Measurements from ENCODE around the gene CD79B. TPM values are rescaled to one million over a fixed set of nuclear protein-coding genes. Genes with fewer than 3 reads are reported as not detected.

The CD79B gene
- polyA plus RNA-seq, 1 donor (not counting 4 experiments of a cell fraction or from before 2014, with no cell fraction given), result 0.07 TPM

GRCh38 chr17:63966646-63967264, 34.6 kb upstream of the CD79B start:
- FAIRE-seq, result no peak
- no peak overlapping the region for H2AFZ ChIP-seq (ENCODE audit: control insufficient read depth, low read length)

GRCh38 chr17:63963123-63963522, 31.0 kb upstream of the CD79B start:
- H2AFZ ChIP-seq (ENCODE audit: control insufficient read depth, low read length), result no peak overlapping the region
- FAIRE-seq, result no peak

More at GRCh38 chr17:63966646-63967264, 34.6 kb upstream of the CD79B start:
- DNase-seq (ENCODE audit: low read depth, low spot score), result no peak
- Histone ChIP-seq H3K9me1 (ENCODE audit: control insufficient read depth, extremely low read depth, insufficient read depth, low read length) (no peaks in the 10 kb centered on the region), H3K9me3 (ENCODE audit: control insufficient read depth, low read depth, low read length) (no peaks in the 10 kb centered on the region), H3K9ac (ENCODE audit: control insufficient read depth, extremely low read depth, insufficient read depth, low read length) (no peak overlapping the region), H3K4me3 (ENCODE audit: control insufficient read depth in 2 of 3, extremely low read depth in 1 of 3, insufficient read depth in 2 of 3, low read depth in 1 of 3, low read length in 3 of 3) (no peak overlapping the region), H3K27me3 (ENCODE audit: control insufficient read depth, extremely low read depth, insufficient read depth, low read length) (no peaks in the 10 kb centered on the region), H3K79me2 (ENCODE audit: control insufficient read depth, insufficient read depth, low read length) (no peaks in the 10 kb centered on the region), H3K27ac (ENCODE audit: control insufficient read depth, insufficient read depth, low read length) (no peak overlapping the region), H3K4me1 (ENCODE audit: control insufficient read depth, extremely low read depth, insufficient read depth, low read length) (no peaks in the 10 kb centered on the region), H4K20me1 (ENCODE audit: control insufficient read depth, extremely low read depth, insufficient read depth, low read length) (no peaks in the 10 kb centered on the region), H3K36me3 (ENCODE audit: control insufficient read depth in 2 of 2, extremely low read depth in 1 of 2, insufficient read depth in 2 of 2, low read length in 2 of 2) (no peaks in the 10 kb centered on the region), H3K4me2 (ENCODE audit: control insufficient read depth, extremely low read depth, insufficient read depth, low read depth, low read length) (no peak overlapping the region)
- no peak for TF ChIP-seq EZH2 (IDR thresholded peaks at IDR 0.05; ENCODE audit: low read length)
- no peak for TF ChIP-seq CTCF (optimal IDR thresholded peaks at IDR 0.05 in 1 of 3, IDR thresholded peaks at IDR 0.05 in 1 of 3, conservative IDR thresholded peaks at IDR 0.05 in 1 of 3; ENCODE audit: extremely low read depth in 1 of 3, insufficient read depth in 2 of 3, low read length in 3 of 3)
- dilution Hi-C loops (cut with MboI; ENCODE audit: extremely low pct_ligation_motif_present, low sequenced_read_pairs), result no loop called here

More at GRCh38 chr17:63963123-63963522, 31.0 kb upstream of the CD79B start:
- H3K27me3 ChIP-seq (ENCODE audit: control insufficient read depth, extremely low read depth, insufficient read depth, low read length), result peaks cover 10% of the 10 kb centered on the region
- H3K4me3 ChIP-seq (ENCODE audit: control insufficient read depth in 2 of 3, extremely low read depth in 1 of 3, insufficient read depth in 2 of 3, low read depth in 1 of 3, low read length in 3 of 3), result no peak overlapping the region
- no peaks in the 10 kb centered on the region for H3K9me3 ChIP-seq (ENCODE audit: control insufficient read depth, low read depth, low read length)
- DNase-seq (ENCODE audit: low read depth, low spot score), result no peak
- no peaks in the 10 kb centered on the region for H3K9me1 ChIP-seq (ENCODE audit: control insufficient read depth, extremely low read depth, insufficient read depth, low read length)
- no peak overlapping the region for H3K4me2 ChIP-seq (ENCODE audit: control insufficient read depth, extremely low read depth, insufficient read depth, low read depth, low read length)
- no peaks in the 10 kb centered on the region for H4K20me1 ChIP-seq (ENCODE audit: control insufficient read depth, extremely low read depth, insufficient read depth, low read length)
- H3K4me1 ChIP-seq (ENCODE audit: control insufficient read depth, extremely low read depth, insufficient read depth, low read length), result peaks cover 2% of the 10 kb centered on the region
- no peak overlapping the region for H3K27ac ChIP-seq (ENCODE audit: control insufficient read depth, insufficient read depth, low read length)
- dilution Hi-C loops (cut with MboI; ENCODE audit: extremely low pct_ligation_motif_present, low sequenced_read_pairs), result no loop called here
- no peak overlapping the region for H3K9ac ChIP-seq (ENCODE audit: control insufficient read depth, extremely low read depth, insufficient read depth, low read length)
- no peak for TF ChIP-seq CTCF (optimal IDR thresholded peaks at IDR 0.05 in 1 of 3, IDR thresholded peaks at IDR 0.05 in 1 of 3, conservative IDR thresholded peaks at IDR 0.05 in 1 of 3; ENCODE audit: extremely low read depth in 1 of 3, insufficient read depth in 2 of 3, low read length in 3 of 3)
- no peak for TF ChIP-seq EZH2 (IDR thresholded peaks at IDR 0.05; ENCODE audit: low read length)
- no peaks in the 10 kb centered on the region for H3K79me2 ChIP-seq (ENCODE audit: control insufficient read depth, insufficient read depth, low read length)
- no peaks in the 10 kb centered on the region for H3K36me3 ChIP-seq (ENCODE audit: control insufficient read depth in 2 of 2, extremely low read depth in 1 of 2, insufficient read depth in 2 of 2, low read length in 2 of 2)

Measured in keratinocyte (primary cell).